SK-N-SH (cell line): Measurements from ENCODE around the gene C5orf58. TPM values are rescaled to one million over a fixed set of nuclear protein-coding genes. Genes with fewer than 3 reads are reported as not detected.

Source experiments
- CTCF ChIA-PET: fragments of 300-600, 350-600 bp; formaldehyde crosslinking; extraction: SDS; loops from one replicate; lab custom pipeline; 2021; lab: Yijun Ruan, JAX
- POLR2A ChIA-PET: fragments of 350-600 bp; sonication (Branson Sonifier 250); formaldehyde crosslinking; extraction: SDS; loops from one replicate; lab custom pipeline; 2020; ENCODE audit warnings: antibody characterized with exemption, inconsistent platforms; lab: Yijun Ruan, JAX
- DNase-seq: peaks from one replicate; pipeline ENCODE4 v3.0.0; 2012
- H2AFZ ChIP-seq: fragments of 200-600 bp; sonication (generic); 2 replicates; pipeline ENCODE4 v1.8.1; 2016; ENCODE audit warnings: antibody characterized with exemption, mild to moderate bottlenecking, low read depth
- H3F3A ChIP-seq: fragments of 200-600 bp; sonication (generic); replicated peaks from 2 replicates; pipeline ENCODE3; 2016; ENCODE audit warnings: antibody characterized with exemption, mild to moderate bottlenecking; ENCODE audit not compliant: insufficient read depth
- H3K27ac ChIP-seq, 2 experiments: fragments of 200-500 bp in 1 of 2; fragments of 200-600 bp in 1 of 2; sonication (Bioruptor generic) in 1 of 2; sonication (generic), shearing (Covaris generic) in 1 of 2; 2 replicates each; pipeline versions ENCODE4 v1.5.1 to v1.6.1; 2014 to 2016; ENCODE audit warnings: low read depth in 2 of 2, inconsistent platforms in 1 of 2, low read length in 1 of 2, mild to moderate bottlenecking in 1 of 2, mixed read lengths in 1 of 2
- H3K27me3 ChIP-seq: fragments of 200-600 bp; sonication (generic), shearing (Covaris generic); 2 replicates; pipeline ENCODE4 v1.6.1; 2016; ENCODE audit warnings: mixed run types; ENCODE audit not compliant: insufficient read depth
- H3K36me3 ChIP-seq, 2 experiments: fragments of 200-500 bp in 1 of 2; fragments of 200-600 bp in 1 of 2; sonication (Bioruptor generic) in 1 of 2; sonication (generic) in 1 of 2; replicated peaks in 1 of 2; 2 replicates each; pipeline versions ENCODE3 to v1.5.1; 2014 to 2016; ENCODE audit warnings: low read length in 1 of 2, mild to moderate bottlenecking in 1 of 2; ENCODE audit not compliant: insufficient read depth in 2 of 2, control insufficient read depth in 1 of 2
- H3K4me1 ChIP-seq, 2 experiments: fragments of 200-500 bp in 1 of 2; fragments of 200-600 bp in 1 of 2; sonication (Bioruptor generic) in 1 of 2; sonication (generic), shearing (Covaris generic) in 1 of 2; 2 replicates each; pipeline versions ENCODE4 v1.5.1 to v1.6.1; 2014 to 2016; ENCODE audit warnings: low read depth in 1 of 2, low read length in 1 of 2, mixed run types in 1 of 2; ENCODE audit not compliant: insufficient read depth in 2 of 2, control insufficient read depth in 1 of 2
- H3K4me2 ChIP-seq: fragments of 200-600 bp; sonication (generic), shearing (Covaris generic); 2 replicates; pipeline ENCODE4 v1.6.1; 2017; ENCODE audit warnings: mixed run types
- H3K4me3 ChIP-seq, 2 experiments: fragments of 200-500 bp in 1 of 2; fragments of 200-600 bp in 1 of 2; sonication (Bioruptor generic) in 1 of 2; sonication (generic), shearing (Covaris generic) in 1 of 2; 2 replicates each; pipeline versions ENCODE4 v1.5.1 to v1.8.1; 2014 to 2016; ENCODE audit warnings: low read depth in 2 of 2, inconsistent platforms in 1 of 2, low read length in 1 of 2, mild to moderate bottlenecking in 1 of 2, mixed read lengths in 1 of 2, moderate library complexity in 1 of 2
- H3K79me2 ChIP-seq: fragments of 200-600 bp; sonication (generic); 2 replicates; pipeline ENCODE4 v1.8.1; 2017; ENCODE audit warnings: mild to moderate bottlenecking; ENCODE audit not compliant: insufficient read depth
- H3K9ac ChIP-seq: fragments of 200-600 bp; sonication (generic); 2 replicates; pipeline ENCODE4 v1.6.1; 2017; ENCODE audit warnings: mixed run types
- H3K9me2 ChIP-seq: fragments of 200-600 bp; sonication (generic); 2 replicates; pipeline ENCODE4 v1.6.1; 2017; ENCODE audit warnings: mixed run types
- H3K9me3 ChIP-seq: fragments of 200-600 bp; sonication (generic); 2 replicates; pipeline ENCODE4 v1.6.1; 2017; ENCODE audit warnings: mixed run types, mild to moderate bottlenecking, moderate library complexity
- H4K20me1 ChIP-seq: fragments of 200-600 bp; sonication (generic); 2 replicates; pipeline ENCODE4 v1.6.1; 2017; ENCODE audit warnings: mild to moderate bottlenecking, mixed run types; ENCODE audit not compliant: insufficient read depth
- CTCF ChIP-seq: fragments of 200-600 bp; sonication (generic); IDR thresholded peaks from 2 replicates; pipeline ENCODE4 v1.6.1; 2017; ENCODE audit warnings: antibody characterized with exemption, mild to moderate bottlenecking, moderate library complexity
- FOXJ3 ChIP-seq: sonication (generic); formaldehyde crosslinking; IDR thresholded peaks from 2 replicates; pipeline ENCODE4 v1.5.1; 2020; ENCODE audit warnings: mild to moderate bottlenecking, missing genetic modification reagents
- NRF1 ChIP-seq: IDR thresholded peaks from 2 replicates; pipeline ENCODE4 v1.6.1; 2012; ENCODE audit warnings: low read depth, mild to moderate bottlenecking, low read length
- RCOR1 ChIP-seq: fragments of 150-350 bp; IDR thresholded peaks from 2 replicates; pipeline ENCODE4 v1.6.1; 2017; ENCODE audit warnings: antibody characterized with exemption, low read length
- REST ChIP-seq: IDR thresholded peaks from 2 replicates; pipeline ENCODE4 v1.6.1; 2012; ENCODE audit warnings: mild to moderate bottlenecking, low read depth, low read length, moderate library complexity
- ZBTB33 ChIP-seq: IDR thresholded peaks from 2 replicates; pipeline ENCODE4 v1.4.0; 2012; ENCODE audit warnings: low read depth, borderline replicate concordance
- WGBS: methylation state at CpG from one replicate; pipeline ENCODE4 v1.1.6; 2017; ENCODE audit warnings: low lambda C conversion rate; 5-methylcytosine and 5-hydroxymethylcytosine counted together
- polyA plus RNA-seq, 3 experiments: library from polyadenylated mRNA; depleted of rRNA; stranded (reverse); fragments of >200 nt; gene quantifications; 2 replicates each; pipeline ENCODE4 v1.2.3, GENCODE V29; 2012

The C5orf58 gene
- polyA plus RNA-seq, 1 of the 3 experiments (the other 2 are of a cell fraction) = not detected

- Histone ChIP-seq H3K4me2 (no peak overlapping the region), H3K4me1 (peaks cover 0 to 13% of the 10 kb centered on the region in 2 experiments; a peak in 1 of 4 replicates), H3F3A (no peaks in the 10 kb centered on the region), H2AFZ (no peak overlapping the region), H3K79me2 (no peaks in the 10 kb centered on the region), H3K36me3 (no peaks in the 10 kb centered on the region), H4K20me1 (no peaks in the 10 kb centered on the region), H3K27me3 (no peaks in the 10 kb centered on the region), H3K9ac (no peak overlapping the region), H3K9me2 (no peaks in the 10 kb centered on the region), H3K9me3 (no peaks in the 10 kb centered on the region), H3K4me3 (no peak overlapping the region), H3K27ac (no peak overlapping the region)
- DNase-seq = no peak
- ChIA-PET POLR2A (no interaction called here), CTCF (interaction anchor here (6.7 kb wide), 1 partner anchor 12 kb away, joined by 30 read pairs; no protein-coding TSS in a partner anchor)
- no peak for TF ChIP-seq NRF1
- TF ChIP-seq CTCF = no peak
- TF ChIP-seq RCOR1 = no peak
- no peak for TF ChIP-seq REST
- no peak for TF ChIP-seq FOXJ3 (CRISPR knock-in tag)
- no peak for TF ChIP-seq ZBTB33
- 67% methylated on average over 6 of the region's 6 CpGs for WGBS
These were observed 45.1 kb downstream of the C5orf58 start for GRCh38 chr5:170277867-170278281.
